Liver (tissue), 9 donors: ENCODE measurements around the gene ESRRB. TPM values are rescaled to one million over a fixed set of nuclear protein-coding genes. Genes with fewer than 3 reads are reported as not detected.

Experiments
- DNase-seq: peaks from one replicate; pipeline ENCODE4 v3.0.0-alpha.2; 2017; ENCODE audit warnings: low spot score
- H3K27ac ChIP-seq, 2 donors: one replicate each; pipeline ENCODE4 v1.7.0; 2013; ENCODE audit warnings: inconsistent platforms in 2 of 2, low read length in 2 of 2, control low read depth in 1 of 2, low read depth in 1 of 2, mild to moderate bottlenecking in 1 of 2
- H3K27me3 ChIP-seq, 4 donors: one replicate each; pipeline versions ENCODE4 v1.6.1 to v1.7.0; 2013; ENCODE audit warnings: low read length in 3 of 4, inconsistent platforms in 1 of 4, mild to moderate bottlenecking in 1 of 4, moderate library complexity in 1 of 4; ENCODE audit not compliant: control insufficient read depth in 4 of 4, insufficient read depth in 4 of 4
- H3K36me3 ChIP-seq, 4 donors: one replicate each; pipeline versions ENCODE4 v1.6.1 to v1.7.0; 2013; ENCODE audit warnings: low read length in 3 of 4, mild to moderate bottlenecking in 3 of 4, low read depth in 1 of 4, moderate library complexity in 1 of 4; ENCODE audit not compliant: control insufficient read depth in 4 of 4, insufficient read depth in 3 of 4
- H3K4me1 ChIP-seq, 4 donors: one replicate each; pipeline versions ENCODE4 v1.6.1 to v1.7.0; 2013; ENCODE audit warnings: low read length in 3 of 4, mild to moderate bottlenecking in 3 of 4, moderate library complexity in 1 of 4; ENCODE audit not compliant: control insufficient read depth in 4 of 4, insufficient read depth in 4 of 4
- H3K4me3 ChIP-seq, 3 donors: one replicate each; pipeline versions ENCODE4 v1.6.1 to v1.7.0; 2013; ENCODE audit warnings: low read length in 3 of 3, control low read depth in 1 of 3, low read depth in 1 of 3, mild to moderate bottlenecking in 1 of 3
- H3K9ac ChIP-seq, 2 donors: one replicate each; pipeline ENCODE4 v1.7.0; 2013; ENCODE audit warnings: low read length in 2 of 2, mild to moderate bottlenecking in 2 of 2, moderate library complexity in 2 of 2, control low read depth in 1 of 2, low read depth in 1 of 2
- H3K9me3 ChIP-seq, 4 donors: one replicate each; pipeline versions ENCODE4 v1.6.1 to v1.7.0; 2013; ENCODE audit warnings: low read length in 3 of 4; ENCODE audit not compliant: control insufficient read depth in 4 of 4
- EGR1 ChIP-seq, 2 donors: IDR thresholded peaks; 2 replicates each; pipeline ENCODE4 v1.6.1; 2016 to 2018; ENCODE audit warnings: antibody characterized with exemption in 2 of 2, low read depth in 2 of 2
- FOXA1 ChIP-seq: IDR thresholded peaks from 2 replicates; pipeline ENCODE4 v1.6.1; 2016; ENCODE audit warnings: antibody characterized with exemption
- FOXA2 ChIP-seq: IDR thresholded peaks from 2 replicates; pipeline ENCODE4 v1.6.1; 2016; ENCODE audit warnings: antibody characterized with exemption
- GABPA ChIP-seq, 2 donors: IDR thresholded peaks in 1 of 2; conservative IDR thresholded peaks in 1 of 2; 2 replicates each; pipeline ENCODE4 v1.6.1; 2016; ENCODE audit warnings: antibody characterized with exemption in 2 of 2, mild to moderate bottlenecking in 1 of 2, moderate library complexity in 1 of 2
- HNF4A ChIP-seq, 2 donors: conservative IDR thresholded peaks; 2 replicates each; pipeline ENCODE4 v1.6.1; 2016; ENCODE audit warnings: antibody characterized with exemption in 2 of 2, mild to moderate bottlenecking in 2 of 2
- JUND ChIP-seq, 2 donors: IDR thresholded peaks; 2 replicates each; pipeline ENCODE4 v1.6.1; 2016; ENCODE audit warnings: antibody characterized with exemption in 2 of 2
- NR2F2 ChIP-seq: IDR thresholded peaks from 2 replicates; pipeline ENCODE4 v1.6.1; 2016; ENCODE audit warnings: antibody characterized with exemption
- RXRA ChIP-seq, 2 donors: IDR thresholded peaks; 2 replicates each; pipeline ENCODE4 v1.6.1; 2017 to 2018; ENCODE audit warnings: antibody characterized with exemption in 2 of 2, mild to moderate bottlenecking in 1 of 2
- SP1 ChIP-seq: IDR thresholded peaks from 2 replicates; pipeline ENCODE4 v1.6.1; 2018; ENCODE audit warnings: antibody characterized with exemption, mild to moderate bottlenecking
- YY1 ChIP-seq: IDR thresholded peaks from 2 replicates; pipeline ENCODE4 v1.6.1; 2016; ENCODE audit warnings: antibody characterized with exemption, mild to moderate bottlenecking
- WGBS: extraction: QIAGEN DNeasy Blood & Tissue Kit; methylation state at CpG from one replicate; pipeline ENCODE4 v1.1.7; 2013; 5-methylcytosine and 5-hydroxymethylcytosine counted together
- polyA plus RNA-seq, 2 donors: library from polyadenylated mRNA; stranded (reverse) in 1 of 2; unstranded in 1 of 2; fragments of 200-250 nt in 1 of 2; fragments of >200 nt in 1 of 2; fragmentation: Nextera tagmentation in 1 of 2; extraction: Ambion mirVana in 1 of 2; gene quantifications; one replicate each; pipeline versions ENCODE4 v1.2.1 to v1.2.3, GENCODE V29; 2013 to 2015
- total RNA-seq, 2 donors: library from RNA; depleted of rRNA; stranded (reverse); fragments of >200 nt; gene quantifications; one replicate each; pipeline ENCODE4 v1.2.3, GENCODE V29; 2014
- TF ChIP-seq, protein P1 (sequence below): IDR thresholded peaks from 2 replicates; pipeline ENCODE4 v1.6.1; 2016; ENCODE audit warnings: antibody characterized with exemption
- TF ChIP-seq, protein P2 (sequence below): fragments of 150-350 bp; IDR thresholded peaks from 2 replicates; pipeline ENCODE4 v1.5.1; 2017; ENCODE audit warnings: improper control_type of control experiment, low read depth, low read length; ENCODE audit not compliant: missing input control
- TF ChIP-seq, protein P3 (sequence below): IDR thresholded peaks from 2 replicates; pipeline ENCODE4 v1.6.1; 2016; ENCODE audit warnings: antibody characterized with exemption, mild to moderate bottlenecking
- donor health status: healthy.
- donor health status: healthy.
- donor health status: healthy.
- donor health status: healthy.
- donor health status: healthy.

ESRRB gene
- total and polyA plus RNA-seq, 4 donors = 0.08 to 0.21 (median 0.11) TPM

DNA sequence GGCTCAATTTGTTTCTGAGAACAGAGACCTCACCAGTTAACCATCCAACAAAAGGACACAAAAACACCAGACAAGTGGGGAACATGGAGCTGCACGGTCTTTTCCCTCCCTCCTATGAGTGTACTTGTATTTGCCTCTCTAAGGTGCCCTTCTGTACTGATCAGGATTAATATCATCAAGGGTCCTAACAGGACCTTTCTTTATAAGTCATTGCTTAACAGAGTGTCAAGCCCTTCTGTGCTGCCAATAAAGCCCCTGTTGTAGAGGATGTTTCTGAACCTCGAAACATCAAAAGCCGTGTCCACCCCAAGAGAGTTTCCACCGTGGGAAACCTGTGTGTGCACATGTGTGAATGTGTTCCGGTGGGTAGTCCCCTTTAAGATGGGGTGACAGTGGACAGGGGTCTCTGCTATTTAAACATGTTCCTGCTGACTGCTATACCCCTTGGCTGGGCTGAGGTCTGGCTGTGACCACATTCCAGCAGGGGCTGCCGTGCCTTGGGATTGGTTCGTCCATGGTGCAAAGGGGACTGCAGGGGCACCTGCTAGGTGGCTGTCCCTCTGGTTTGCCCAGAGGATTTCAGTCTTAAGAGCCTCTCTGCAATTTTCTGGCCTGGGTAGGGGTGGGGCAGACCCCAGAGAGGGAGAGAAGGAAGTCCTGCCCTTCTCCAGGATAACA, 6.0 kb downstream of the ESRRB start:
- no peak for DNase-seq
- 75% methylated on average over 7 of the region's 7 CpGs for WGBS
- H3K9ac ChIP-seq = no peak overlapping the region
- no peaks in the 10 kb centered on the region for H3K36me3 ChIP-seq
- H3K9me3 ChIP-seq = no peaks in the 10 kb centered on the region
- no peak overlapping the region for H3K27ac ChIP-seq
- peaks cover 2 to 8% (median 5%) of the 10 kb centered on the region in 4 donors for H3K4me1 ChIP-seq
- TF ChIP-seq GABPA (IDR thresholded peaks at IDR 0.05 in 1 of 2, conservative IDR thresholded peaks at IDR 0.05 in 1 of 2) = no peak
- no peak for TF ChIP-seq NR2F2
- TF ChIP-seq RXRA (IDR thresholded peaks at IDR 0.05) = no peak
- TF ChIP-seq, protein P1, sequence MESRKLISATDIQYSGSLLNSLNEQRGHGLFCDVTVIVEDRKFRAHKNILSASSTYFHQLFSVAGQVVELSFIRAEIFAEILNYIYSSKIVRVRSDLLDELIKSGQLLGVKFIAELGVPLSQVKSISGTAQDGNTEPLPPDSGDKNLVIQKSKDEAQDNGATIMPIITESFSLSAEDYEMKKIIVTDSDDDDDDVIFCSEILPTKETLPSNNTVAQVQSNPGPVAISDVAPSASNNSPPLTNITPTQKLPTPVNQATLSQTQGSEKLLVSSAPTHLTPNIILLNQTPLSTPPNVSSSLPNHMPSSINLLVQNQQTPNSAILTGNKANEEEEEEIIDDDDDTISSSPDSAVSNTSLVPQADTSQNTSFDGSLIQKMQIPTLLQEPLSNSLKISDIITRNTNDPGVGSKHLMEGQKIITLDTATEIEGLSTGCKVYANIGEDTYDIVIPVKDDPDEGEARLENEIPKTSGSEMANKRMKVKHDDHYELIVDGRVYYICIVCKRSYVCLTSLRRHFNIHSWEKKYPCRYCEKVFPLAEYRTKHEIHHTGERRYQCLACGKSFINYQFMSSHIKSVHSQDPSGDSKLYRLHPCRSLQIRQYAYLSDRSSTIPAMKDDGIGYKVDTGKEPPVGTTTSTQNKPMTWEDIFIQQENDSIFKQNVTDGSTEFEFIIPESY = no peak
- TF ChIP-seq, protein P2, sequence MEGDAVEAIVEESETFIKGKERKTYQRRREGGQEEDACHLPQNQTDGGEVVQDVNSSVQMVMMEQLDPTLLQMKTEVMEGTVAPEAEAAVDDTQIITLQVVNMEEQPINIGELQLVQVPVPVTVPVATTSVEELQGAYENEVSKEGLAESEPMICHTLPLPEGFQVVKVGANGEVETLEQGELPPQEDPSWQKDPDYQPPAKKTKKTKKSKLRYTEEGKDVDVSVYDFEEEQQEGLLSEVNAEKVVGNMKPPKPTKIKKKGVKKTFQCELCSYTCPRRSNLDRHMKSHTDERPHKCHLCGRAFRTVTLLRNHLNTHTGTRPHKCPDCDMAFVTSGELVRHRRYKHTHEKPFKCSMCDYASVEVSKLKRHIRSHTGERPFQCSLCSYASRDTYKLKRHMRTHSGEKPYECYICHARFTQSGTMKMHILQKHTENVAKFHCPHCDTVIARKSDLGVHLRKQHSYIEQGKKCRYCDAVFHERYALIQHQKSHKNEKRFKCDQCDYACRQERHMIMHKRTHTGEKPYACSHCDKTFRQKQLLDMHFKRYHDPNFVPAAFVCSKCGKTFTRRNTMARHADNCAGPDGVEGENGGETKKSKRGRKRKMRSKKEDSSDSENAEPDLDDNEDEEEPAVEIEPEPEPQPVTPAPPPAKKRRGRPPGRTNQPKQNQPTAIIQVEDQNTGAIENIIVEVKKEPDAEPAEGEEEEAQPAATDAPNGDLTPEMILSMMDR = no peak
- no peak for TF ChIP-seq EGR1 (IDR thresholded peaks at IDR 0.05; ENCODE audit: low read depth in 2 of 2)
- no peak for TF ChIP-seq YY1
- TF ChIP-seq, protein P3, sequence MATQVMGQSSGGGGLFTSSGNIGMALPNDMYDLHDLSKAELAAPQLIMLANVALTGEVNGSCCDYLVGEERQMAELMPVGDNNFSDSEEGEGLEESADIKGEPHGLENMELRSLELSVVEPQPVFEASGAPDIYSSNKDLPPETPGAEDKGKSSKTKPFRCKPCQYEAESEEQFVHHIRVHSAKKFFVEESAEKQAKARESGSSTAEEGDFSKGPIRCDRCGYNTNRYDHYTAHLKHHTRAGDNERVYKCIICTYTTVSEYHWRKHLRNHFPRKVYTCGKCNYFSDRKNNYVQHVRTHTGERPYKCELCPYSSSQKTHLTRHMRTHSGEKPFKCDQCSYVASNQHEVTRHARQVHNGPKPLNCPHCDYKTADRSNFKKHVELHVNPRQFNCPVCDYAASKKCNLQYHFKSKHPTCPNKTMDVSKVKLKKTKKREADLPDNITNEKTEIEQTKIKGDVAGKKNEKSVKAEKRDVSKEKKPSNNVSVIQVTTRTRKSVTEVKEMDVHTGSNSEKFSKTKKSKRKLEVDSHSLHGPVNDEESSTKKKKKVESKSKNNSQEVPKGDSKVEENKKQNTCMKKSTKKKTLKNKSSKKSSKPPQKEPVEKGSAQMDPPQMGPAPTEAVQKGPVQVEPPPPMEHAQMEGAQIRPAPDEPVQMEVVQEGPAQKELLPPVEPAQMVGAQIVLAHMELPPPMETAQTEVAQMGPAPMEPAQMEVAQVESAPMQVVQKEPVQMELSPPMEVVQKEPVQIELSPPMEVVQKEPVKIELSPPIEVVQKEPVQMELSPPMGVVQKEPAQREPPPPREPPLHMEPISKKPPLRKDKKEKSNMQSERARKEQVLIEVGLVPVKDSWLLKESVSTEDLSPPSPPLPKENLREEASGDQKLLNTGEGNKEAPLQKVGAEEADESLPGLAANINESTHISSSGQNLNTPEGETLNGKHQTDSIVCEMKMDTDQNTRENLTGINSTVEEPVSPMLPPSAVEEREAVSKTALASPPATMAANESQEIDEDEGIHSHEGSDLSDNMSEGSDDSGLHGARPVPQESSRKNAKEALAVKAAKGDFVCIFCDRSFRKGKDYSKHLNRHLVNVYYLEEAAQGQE = no peak
- H3K27me3 ChIP-seq = peaks cover 0 to 22% (median 10%) of the 10 kb centered on the region in 4 donors
- no peak overlapping the region for H3K4me3 ChIP-seq

DNA sequence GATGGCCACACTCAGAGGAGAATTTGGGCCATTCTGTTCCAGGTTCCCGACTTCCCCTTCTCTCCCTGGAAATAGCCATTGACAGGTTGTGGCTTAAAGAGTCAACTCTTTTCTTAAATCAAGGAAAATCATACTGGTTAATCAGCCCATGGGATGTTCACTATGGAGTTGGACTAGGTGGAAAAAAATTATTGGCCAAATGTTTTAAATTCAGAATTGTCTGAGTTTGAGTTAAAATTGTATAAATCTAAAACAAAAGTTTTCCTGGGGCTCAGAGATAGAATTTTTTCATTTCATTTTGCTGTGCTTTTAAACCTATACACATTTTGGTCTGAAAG, 6.5 kb downstream of the ESRRB start:
- H3K9me3 ChIP-seq = no peaks in the 10 kb centered on the region
- DNase-seq = no peak
- no peak overlapping the region for H3K27ac ChIP-seq
- 72% methylated on average over 1 of the region's 1 CpG for WGBS
- TF ChIP-seq FOXA1 = no peak
- no peak for TF ChIP-seq HNF4A (conservative IDR thresholded peaks at IDR 0.05)
- TF ChIP-seq RXRA (IDR thresholded peaks at IDR 0.05) = no peak
- TF ChIP-seq SP1 = no peak
- no peak for TF ChIP-seq JUND (IDR thresholded peaks at IDR 0.05)
- TF ChIP-seq, protein P3 = no peak
- TF ChIP-seq GABPA (IDR thresholded peaks at IDR 0.05 in 1 of 2, conservative IDR thresholded peaks at IDR 0.05 in 1 of 2) = no peak
- TF ChIP-seq YY1 = no peak
- no peak for TF ChIP-seq FOXA2
- no peak for TF ChIP-seq EGR1 (IDR thresholded peaks at IDR 0.05; ENCODE audit: low read depth in 2 of 2)
- H3K36me3 ChIP-seq = no peaks in the 10 kb centered on the region
- H3K4me1 ChIP-seq = peaks cover 0 to 3% (median 1%) of the 10 kb centered on the region in 4 donors
- H3K9ac ChIP-seq = no peak overlapping the region
- H3K27me3 ChIP-seq = peaks cover 0 to 22% (median 9%) of the 10 kb centered on the region in 4 donors
- no peak overlapping the region for H3K4me3 ChIP-seq
